Fibroblast of skin of left biceps (primary cell): ENCODE results near the gene HMCN2.
"Not testable (repeated sequence)": the region's sequence is repeated elsewhere in the genome, so short reads cannot be mapped to it uniquely, and the experiment has no call there.

Experiments
- DNase-seq, 2 experiments: peaks; one replicate each; pipeline ENCODE4 v3.0.0-alpha.2; 2013; ENCODE audit warnings: low read depth in 2 of 2

HMCN2 gene

DNA sequence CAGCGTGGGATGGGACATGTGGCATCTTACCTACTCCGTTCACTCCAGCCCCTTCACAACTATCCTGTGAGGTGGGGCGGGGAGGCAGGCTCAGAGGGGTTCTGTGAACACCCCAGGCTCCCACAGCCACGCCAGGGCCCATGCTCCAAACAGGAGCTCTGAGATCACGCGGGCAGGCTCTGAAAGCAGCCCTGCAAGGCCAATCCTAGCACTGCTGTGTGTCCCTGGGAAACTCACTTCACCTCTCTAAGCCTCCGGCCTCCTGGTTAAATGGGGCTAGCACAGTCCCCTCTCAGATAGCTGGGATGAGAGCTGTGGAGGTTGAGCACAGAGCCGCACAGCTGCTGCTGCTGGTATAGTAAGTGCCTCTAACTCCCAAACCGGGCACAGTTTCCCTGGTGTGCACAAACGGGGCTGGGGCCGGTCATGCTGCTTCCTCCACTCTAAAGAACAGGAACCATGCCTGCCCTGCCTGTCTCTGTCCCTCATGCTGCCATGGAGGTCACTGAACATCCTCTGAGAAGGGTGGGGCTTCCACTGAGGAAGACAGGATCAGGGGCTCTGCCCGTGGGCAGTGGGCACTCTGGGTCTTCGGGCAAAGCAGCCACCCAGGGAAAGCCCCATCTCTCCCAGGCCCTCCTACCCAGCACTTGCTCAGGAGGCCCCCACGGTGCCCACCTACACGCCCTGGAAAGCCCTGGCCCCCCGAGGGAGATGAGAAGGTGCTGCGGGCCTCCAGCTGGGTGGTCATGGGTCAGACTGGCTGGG is 166.2 kb downstream of the HMCN2 start:
- no peak for DNase-seq

DNA sequence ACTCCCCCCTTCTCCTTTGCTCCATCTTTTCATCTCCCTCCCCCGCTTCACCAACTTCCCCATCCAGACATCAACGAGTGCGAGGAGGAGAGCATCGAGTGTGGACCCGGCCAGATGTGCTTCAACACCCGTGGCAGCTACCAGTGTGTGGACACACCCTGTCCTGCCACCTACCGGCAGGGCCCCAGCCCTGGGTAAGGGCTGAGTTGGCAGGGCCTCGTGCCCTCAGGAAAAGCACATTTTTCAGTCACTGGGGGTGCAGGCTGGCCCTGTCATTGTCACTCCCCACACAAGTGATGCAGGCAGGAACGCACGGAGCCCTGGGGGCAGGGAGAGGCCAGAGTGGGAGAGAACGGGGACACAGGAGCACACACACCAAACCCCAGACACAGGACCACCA is 166.8 kb downstream of the HMCN2 start:
- DNase-seq: no peak

DNA sequence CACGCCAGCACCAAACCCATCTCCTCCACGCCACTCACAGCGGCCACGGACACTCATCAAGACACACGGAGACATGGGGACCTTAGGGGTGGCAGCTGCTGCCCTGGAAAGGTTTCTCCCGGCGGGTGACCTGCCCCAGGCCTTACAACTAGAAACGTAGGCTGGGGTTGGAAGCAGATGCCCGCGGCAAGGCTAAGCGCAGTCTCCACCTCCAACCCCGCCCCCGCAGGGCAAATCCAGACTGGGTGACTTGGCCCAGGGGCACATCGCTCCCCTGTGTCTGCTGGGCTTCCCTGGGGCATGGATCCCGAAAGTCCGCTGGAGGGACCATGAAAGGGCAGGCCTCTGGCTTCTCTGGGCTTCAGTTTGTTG is 167.2 kb downstream of the HMCN2 start:
- DNase-seq: no peak

DNA sequence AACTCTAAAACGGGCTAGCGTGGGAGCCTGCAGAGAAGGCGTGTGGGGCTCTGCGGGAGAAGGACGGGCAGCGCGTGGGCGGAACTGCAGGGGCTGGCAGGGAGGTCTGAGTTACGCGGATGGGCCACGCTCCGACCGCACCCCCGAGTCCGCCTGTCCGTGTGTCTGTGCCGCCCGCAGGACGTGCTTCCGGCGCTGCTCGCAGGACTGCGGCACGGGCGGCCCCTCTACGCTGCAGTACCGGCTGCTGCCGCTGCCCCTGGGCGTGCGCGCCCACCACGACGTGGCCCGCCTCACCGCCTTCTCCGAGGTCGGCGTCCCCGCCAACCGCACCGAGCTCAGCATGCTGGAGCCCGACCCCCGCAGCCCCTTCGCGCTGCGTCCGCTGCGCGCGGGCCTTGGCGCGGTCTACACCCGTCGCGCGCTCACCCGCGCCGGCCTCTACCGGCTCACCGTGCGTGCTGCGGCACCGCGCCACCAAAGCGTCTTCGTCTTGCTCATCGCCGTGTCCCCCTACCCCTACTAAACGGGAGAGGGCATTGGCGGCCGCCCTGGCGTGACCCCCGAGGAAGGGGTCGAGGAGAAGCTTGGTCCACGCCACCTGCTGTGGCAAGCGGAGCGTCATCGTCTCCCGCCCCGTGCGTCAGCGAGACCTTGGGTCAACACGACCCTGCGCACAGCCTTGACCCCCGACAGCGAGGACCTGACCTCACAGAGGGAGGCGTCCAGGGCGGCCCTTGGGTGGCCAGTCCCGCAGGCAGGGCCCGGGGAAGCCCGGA is 167.8 kb downstream of the HMCN2 start:
- no peak for DNase-seq

DNA sequence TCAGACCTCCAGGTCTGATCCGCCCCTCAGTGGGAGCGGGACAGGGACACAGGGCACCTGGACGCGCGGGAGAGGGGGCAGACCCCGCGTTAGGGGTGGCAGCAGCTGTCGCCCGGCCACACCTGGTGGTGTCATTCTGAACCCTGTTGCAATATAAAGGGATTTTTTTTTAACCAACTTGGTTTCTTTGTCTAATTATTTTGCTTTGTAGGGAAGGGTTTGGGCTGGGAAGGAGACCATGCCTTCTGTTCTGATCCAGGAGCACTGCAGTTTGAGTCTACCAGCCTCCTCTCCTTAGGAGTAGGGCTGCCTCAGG is 168.3 kb downstream of the HMCN2 start:
- DNase-seq: no peak

DNA sequence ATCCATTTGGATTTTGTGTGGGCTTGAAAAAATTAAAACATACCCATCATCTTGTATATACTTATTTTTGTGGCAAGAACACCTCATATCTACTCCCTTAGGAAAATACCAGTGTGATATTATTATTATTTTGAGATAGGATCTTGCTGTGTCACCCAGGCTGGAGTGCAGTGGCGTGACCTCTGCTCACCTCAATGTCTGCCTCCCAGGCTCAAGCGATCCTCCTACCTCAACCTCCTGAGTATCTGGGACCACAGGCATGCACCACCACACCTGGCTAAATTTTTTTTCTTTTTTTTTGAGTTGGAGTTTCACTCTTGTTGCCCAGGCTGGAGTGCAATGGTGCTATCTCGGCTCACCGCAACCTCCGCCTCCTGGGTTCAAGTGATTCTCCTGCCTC is 169.1 kb downstream of the HMCN2 start:
- not testable (repeated sequence) for DNase-seq

DNA sequence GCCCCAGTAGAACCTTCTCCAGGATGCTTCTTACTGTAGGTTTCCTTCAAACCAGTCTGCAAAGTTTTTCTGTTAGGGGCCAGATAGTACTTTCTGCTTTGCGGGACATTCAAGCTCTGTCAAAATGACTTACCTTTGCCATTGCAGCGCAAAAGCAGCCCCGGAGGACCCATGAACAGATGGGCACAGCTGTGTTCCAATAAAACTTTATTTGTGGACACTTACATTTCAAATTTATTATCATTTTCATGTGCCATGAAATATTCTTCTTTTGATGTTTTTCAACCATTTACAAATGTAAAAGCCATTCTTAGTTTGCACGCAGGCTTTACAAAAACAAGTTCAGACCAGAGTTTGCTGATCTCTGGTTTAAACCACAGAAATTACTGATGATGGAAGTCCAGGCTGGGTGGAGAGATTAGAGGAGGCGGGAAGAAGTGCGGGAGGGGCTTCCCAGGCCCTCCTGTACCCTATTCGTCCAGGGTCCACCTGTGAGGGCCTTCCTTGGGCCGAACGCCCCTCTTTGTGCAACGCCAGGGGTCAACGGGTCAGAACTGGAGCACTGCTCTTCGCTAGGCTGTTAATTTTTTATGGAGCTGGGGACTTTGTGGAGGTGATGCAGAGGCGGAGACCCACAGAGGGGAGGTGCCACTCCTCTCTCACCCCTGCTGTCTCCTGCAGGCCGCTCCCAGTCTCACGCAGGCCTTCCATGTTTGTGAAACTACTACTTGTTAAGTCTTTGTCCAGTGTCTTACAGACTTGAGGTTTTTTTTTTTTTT is 171.6 kb downstream of the HMCN2 start:
- no peak for DNase-seq

DNA sequence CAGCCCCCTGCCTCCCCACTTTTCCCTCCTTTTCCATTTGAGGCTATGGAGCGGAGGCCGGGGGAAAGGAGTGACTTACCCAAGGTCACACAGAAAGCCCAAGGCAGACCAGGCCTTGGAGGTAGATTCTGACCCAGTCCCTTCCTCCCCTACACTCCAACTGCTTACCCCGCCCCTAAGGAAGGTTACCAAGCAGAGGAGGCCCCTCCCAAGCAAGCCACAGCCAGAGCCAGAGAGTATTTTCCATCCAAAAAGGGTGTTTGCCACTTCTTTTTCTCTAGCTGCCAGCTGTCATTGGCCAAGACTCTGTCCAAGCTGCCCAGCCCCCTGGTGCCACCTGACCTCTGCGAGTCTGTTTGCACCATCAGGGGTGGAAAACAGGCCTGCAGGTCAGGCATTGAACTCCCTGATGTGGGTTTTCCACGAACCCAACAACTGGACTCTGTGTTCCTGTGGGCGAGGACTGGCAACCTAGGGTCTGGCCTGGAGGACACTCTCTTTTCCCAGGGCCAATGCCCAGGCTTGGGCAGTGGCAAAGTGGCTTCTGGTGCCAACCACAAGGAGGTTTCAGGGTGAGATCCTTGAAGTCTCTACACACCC is 172.9 kb downstream of the HMCN2 start:
- DNase-seq: no peak

DNA sequence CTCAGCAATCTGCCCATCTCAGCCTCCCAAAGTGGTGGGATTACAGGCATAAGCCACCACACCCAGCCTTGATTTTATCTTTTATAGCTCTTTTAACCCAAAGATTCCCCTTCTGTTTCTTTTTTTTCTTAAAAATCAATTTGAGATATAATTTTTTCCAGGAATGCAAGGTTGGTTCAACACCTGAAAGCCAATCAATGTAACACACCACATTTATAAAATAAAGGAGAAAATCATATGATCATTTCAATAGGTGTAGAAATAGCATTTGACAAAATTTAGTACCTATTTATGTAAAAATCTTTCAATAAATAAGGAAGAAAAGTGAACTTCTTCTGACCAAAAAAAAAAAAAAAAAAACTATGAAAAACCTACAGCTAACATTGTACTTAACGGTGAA is 175.5 kb downstream of the HMCN2 start:
- no peak for DNase-seq

DNA sequence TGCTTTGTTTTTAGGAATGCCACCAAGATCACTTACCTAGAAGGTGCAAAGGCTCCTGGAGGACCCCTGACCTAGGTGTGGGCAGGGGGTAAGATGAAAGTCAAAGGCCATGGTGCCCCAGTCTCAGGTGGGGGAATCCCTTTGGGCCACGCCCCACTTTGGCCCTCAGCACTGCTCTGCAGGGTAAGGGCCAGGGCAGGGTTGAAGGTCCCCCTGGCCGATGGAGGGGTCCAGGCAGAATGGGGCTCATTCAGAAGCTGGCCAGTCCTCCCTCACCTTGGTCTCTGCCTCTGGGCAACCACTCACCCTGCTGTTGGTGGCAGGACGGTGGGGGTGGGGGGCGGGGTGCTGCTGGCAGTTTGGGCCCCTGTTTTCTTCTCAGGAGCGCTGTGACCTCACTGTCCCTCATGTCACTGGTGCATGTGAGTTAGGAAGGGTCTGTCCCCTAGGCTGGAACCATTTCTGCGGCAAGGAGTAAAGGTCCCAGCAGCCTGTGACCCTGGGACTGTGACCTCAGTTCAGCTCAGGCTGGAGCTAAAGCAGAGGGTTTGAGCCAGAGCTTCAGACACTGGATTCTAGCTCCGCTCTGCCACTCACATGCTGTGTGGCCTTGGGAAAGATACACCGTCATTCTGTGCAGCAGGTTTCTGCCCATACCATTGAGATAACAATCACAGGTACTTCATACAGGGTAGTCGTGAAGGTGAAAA is 177.3 kb downstream of the HMCN2 start:
- DNase-seq: no peak

DNA sequence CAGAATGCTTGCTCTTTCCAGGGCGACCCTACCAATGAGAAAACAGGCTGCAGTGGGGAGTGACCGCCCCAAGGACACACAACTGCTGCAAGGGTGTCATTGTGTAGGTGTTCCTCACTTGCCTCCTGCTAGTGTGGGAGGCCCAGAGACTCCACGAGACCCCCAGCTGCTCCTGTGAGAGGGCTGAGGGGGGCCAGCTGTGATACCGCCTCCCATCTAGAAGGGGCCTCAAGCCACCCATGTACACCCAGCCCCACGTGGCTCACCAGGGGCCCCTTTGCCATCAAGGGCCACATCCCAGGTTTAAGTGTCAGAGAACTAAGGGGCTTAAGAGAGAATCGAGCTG is 177.9 kb downstream of the HMCN2 start:
- no peak for DNase-seq

DNA sequence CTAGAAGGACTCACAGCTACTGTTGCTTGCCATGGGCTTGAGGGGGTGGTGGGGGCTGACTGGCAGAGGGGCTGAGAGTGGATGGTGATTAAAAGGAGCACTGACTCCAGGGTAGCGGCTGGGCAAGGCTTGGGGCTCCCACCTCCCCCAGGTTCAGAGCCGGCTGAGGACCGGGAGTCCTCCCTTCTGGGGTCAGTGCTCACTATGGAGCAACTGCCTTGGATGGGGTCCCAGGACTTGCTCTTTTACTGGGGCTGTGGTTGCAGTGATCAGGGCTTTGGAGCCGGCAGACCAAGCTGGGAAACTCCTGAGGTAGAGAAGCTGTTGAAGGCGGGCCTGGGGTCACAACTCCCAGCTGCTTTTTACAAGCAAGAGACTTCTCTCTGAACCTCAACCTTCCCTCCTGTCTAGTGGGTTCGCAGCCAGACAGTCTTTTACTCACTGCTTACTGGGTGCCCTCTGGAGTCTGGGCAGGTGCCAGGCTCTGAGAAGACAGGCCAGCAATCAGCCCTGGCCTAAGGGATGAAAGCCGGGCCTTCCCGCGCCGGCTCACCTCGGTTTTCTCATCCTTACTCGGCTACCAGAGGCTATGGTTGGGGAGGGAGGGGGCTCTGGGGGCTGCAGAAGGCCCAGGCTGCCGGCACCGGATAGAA is 178.4 kb downstream of the HMCN2 start:
- DNase-seq: no peak

DNA sequence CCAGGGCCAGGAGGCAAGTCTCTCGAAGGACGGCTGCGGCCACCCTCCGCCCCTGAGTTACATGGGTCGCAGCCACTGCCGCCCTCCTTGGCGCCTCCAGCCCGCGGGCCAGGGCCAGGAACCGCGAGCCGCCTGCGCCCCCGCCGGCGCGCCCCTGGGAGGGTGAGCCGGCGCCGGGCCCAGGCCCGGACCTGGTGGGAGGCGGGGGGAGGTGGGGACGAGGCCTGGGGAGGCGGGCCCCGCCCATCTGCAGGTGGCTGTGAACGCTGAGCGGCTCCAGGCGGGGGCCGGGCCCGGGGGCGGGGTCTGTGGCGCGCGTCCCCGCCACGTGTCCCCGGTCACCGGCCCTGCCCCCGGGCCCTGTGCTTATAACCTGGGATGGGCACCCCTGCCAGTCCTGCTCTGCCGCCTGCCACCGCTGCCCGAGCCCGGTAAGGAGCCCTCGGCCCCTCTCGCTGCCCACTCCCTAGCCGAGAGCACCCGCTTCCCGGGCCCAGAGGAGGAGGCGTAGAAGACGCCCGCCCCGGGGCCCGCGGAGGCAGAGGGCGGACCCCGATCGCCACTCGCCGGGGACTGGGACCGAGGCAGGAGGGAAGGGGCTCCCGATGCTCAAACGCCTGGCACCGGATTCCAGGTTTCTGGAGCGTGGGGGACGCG is 179.1 kb downstream of the HMCN2 start, which contains the start of gene ASS1:
ASS1 (plus strand) TSS at position 397 of the 657 bp plus-strand sequence. CDS start 7,268 bp downstream, outside the sequence.
- no peak for DNase-seq

DNA sequence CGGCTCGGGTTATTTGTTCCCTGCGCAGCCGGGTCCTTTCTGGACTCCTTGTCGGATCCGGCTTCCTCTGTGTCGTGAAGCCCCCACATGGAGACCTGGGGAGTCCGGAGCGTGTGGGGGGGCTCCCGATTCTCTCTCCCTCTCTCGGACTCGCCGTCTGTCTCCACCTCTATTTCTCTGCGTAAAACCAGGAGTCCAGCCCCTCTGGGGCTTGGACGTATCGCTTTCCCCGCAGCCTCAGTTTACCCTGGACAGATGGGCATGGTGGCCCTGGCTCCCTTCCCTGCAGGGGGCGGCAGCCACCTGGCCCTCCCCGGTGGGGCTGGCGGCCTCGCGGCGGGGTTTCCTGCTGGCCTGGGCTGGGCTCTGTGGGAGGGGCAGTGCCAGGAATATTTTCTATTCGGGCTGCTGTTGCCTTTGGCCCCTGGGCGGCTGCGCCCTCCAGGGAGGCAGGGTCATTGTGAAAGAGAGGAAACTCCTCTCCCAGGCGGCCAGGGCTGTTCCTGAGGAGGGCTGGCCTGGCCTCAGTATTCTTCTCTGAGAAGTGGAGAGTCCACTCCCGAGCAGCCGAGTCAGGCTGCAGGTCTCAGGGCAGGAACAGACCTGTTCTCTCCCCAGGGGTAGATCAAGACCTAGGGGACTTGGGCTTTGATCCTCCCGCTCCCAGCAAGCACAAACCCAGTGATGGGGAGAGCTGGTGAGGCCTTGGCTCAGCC is 179.9 kb downstream of the HMCN2 start:
- DNase-seq: no peak

DNA sequence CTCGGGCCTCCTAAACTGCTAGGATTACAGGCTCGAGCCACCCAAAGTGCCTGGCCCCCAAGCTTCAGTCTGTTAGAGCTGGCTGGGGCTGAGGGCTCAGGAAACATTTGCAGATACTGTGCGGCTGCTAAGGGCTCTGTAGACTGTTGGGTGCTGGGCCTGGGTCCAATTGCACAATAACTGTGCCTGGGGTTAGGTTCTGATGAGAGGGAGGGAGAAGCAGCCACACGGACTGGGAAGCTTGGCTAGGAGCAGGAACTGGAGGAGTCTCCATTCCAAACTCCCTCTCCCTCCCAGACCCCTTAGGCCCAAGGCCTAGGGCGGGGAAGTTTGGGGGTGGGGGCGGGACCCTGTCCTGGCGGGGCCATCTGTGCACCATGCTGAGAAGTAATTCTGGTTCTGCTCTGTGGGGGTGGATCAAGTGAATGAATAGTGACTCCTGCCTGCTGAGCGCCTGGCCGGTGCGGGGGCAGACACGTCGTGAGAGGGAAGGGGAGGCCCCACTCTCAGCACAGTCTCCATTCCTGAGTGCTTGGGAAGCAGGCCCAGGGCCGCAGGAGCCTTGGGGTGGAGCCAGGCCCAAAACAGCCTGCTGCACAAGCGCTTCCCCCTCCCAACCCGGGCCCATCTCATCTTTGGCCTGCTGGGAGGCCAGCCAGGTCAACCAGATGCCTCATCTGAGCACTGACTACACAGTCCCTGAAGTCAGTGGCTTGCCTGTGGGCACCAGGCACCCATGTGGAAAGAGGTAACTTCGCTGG is 180.7 kb downstream of the HMCN2 start:
- peak; percentile 76 to 78 for DNase-seq

DNA sequence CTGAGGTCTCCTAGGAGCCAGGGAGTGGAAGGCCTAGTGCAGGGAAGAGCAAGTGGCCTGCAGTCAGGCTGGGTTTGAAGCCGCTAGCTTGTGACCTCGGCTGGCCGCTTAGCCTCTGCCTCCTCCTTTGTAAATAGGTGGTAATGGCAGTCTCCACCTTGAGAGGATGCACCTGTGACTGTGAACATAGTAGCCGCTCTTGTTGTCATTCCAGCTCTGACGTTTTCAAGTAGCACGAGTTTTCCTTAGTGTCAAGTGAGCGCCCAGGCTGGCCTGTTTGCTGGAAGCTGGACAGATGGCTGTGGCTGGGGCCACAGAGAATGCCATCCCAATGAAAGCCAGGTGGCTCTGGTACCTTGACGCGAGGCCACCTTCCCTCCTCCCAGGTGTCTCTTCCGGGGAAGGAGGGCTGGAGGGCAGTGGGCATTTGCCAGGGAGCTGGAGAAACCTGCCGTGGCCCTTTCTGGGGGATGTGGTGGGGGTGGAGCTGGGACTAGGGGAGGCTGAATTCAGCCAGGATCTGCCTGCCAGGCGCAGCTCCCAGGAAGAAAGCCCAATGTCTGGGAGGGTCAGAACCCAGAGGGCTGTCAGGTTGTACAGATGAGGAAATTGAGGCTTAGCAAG is 181.7 kb downstream of the HMCN2 start:
- no peak for DNase-seq

DNA sequence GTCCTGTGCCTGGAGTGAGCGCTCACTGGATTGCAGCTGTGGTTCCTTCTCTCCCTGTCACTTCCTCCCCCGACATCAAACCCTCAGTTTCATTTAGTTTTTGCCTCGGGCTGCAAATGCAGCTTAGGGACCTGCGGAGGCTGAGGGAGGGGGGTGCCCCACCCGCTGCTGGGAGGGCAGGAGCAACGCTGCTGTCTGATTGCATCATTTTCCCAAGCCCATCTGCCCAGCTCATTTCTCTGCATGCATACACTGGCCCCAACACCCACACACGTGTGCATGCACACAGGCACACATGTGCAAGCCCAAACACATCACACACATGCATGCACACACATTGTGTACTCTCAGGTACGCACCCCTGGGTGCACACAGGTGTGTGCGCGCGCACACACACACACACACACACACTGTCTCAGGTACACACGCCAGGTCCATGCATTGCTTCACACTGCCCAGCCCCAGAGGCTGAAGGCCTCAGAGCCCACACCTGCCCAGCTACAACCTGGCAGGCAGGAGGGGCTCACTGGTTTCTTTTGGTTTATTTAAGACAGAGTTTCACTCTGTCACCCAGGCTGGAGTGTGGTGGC is 182.6 kb downstream of the HMCN2 start:
- peak; percentile 49 to 56 for DNase-seq
